Measurements from ENCODE around the gene SLC52A3.
"Not testable (repeated sequence)": the region's sequence is repeated elsewhere in the genome, so short reads cannot be mapped to it uniquely, and the experiment has no call there.

Gene SLC52A3

GRCh38 chr20:728256-728944, 39.9 kb downstream of the SLC52A3 start:
- peak; percentile 9 for DNase-seq (ENCODE audit: low read depth)

GRCh38 chr20:726160-726559, 42.1 kb downstream of the SLC52A3 start:
- no peak for DNase-seq (ENCODE audit: low read depth)

GRCh38 chr20:725491-725890, 42.8 kb downstream of the SLC52A3 start:
- DNase-seq (ENCODE audit: low read depth) = no peak

- not testable (repeated sequence) for DNase-seq (ENCODE audit: low read depth)
These were observed 43.5 kb downstream of the SLC52A3 start for GRCh38 chr20:724797-725196.

- DNase-seq (ENCODE audit: low read depth) = no peak
These were observed 44.5 kb downstream of the SLC52A3 start for GRCh38 chr20:723756-724155.

- DNase-seq (ENCODE audit: low read depth) = no peak
These were observed 45.3 kb downstream of the SLC52A3 start for GRCh38 chr20:722822-723644.

- DNase-seq (ENCODE audit: low read depth) = no peak
These were observed 46.4 kb downstream of the SLC52A3 start for GRCh38 chr20:721876-722275.

GRCh38 chr20:719816-720215, 48.5 kb downstream of the SLC52A3 start:
- no peak for DNase-seq (ENCODE audit: low read depth)

GRCh38 chr20:719068-719467, 49.2 kb downstream of the SLC52A3 start:
- DNase-seq (ENCODE audit: low read depth) = no peak

- no peak for DNase-seq (ENCODE audit: low read depth)
These were observed 50.5 kb downstream of the SLC52A3 start for GRCh38 chr20:717832-718231.

GRCh38 chr20:717271-717670, 51.0 kb downstream of the SLC52A3 start:
- no peak for DNase-seq (ENCODE audit: low read depth)

GRCh38 chr20:714453-714852, 53.8 kb downstream of the SLC52A3 start:
- DNase-seq (ENCODE audit: low read depth) = no peak

- no peak for DNase-seq (ENCODE audit: low read depth)
These were observed 56.7 kb downstream of the SLC52A3 start for GRCh38 chr20:711576-711975.

GRCh38 chr20:710780-711450, 57.4 kb downstream of the SLC52A3 start:
- no peak for DNase-seq (ENCODE audit: low read depth)
